CD1c-positive myeloid dendritic cell (primary cell): ENCODE measurements around the gene RAMP3.
"Not testable (repeated sequence)": the region's sequence is repeated elsewhere in the genome, so short reads cannot be mapped to it uniquely, and the experiment has no call there.

ENCODE experiments used
- DNase-seq: peaks from one replicate; pipeline ENCODE4 v3.0.0-alpha.2; 2016; ENCODE audit errors: extremely low spot score

The RAMP3 gene

DNA sequence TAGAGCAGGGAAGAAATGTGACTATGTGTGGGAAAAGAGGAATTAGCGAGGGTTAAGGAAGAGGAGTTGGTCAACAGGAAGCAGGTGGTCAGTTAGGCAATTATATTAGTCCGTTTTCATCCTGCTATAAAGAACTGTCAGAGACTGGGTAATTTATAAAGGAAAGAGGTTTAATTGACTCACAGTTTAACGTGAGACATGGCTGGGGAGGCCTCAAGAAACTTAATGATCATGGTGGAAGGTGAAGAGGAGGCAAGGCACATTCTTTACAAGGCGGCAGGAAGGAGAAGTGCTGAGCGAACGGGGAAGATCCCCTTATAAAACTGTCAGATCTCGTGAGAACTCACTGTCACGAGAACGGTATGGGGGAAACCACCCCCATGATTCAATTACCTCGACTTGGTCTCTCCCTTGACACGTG lies 35.0 kb downstream of the RAMP3 start:
- DNase-seq, result peak; percentile 50

DNA sequence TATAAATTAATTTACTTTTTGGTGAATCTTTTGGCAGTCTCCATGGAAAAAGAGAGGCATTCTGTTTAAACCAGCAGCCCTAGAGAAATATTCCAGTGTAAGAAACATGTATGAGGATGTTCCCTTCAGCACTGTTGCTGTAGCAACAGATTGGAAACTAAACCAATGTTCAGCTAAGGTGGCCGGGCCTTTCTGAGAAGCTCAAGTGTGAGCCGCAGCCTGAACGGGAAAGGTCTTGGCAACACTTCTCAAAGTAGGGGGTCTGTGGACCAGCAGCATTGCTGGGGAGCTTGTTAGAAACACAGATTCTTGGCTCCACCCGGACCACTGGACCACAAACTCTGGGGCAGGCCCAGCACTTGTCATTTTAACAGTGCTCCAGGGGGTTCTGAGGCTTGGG lies 36.2 kb downstream of the RAMP3 start:
- no peak for DNase-seq

GRCh38 chr7:45196374-45196773 lies 38.8 kb downstream of the RAMP3 start:
- peak; percentile 6 for DNase-seq

DNA sequence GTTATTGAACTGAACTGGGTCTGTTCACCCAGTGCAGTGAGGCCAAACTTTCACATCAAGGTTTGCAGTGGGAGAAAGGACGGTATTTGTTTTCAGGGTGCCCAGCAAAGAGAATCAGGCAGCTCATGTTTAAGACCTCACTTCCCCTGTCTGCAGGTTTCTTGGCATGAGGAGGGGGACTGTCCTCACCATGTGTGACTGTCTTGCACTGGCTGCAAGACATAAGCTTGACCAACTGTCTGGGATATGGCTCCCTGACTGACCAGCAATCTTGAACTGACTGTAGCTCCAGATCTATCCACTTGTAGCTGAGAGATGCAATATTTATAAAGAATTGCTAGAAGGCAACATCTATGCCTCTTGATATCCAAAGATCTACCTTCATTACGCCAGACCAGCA lies 39.9 kb downstream of the RAMP3 start:
- DNase-seq, result no peak

GRCh38 chr7:45198986-45199385 lies 41.4 kb downstream of the RAMP3 start:
- no peak for DNase-seq

- DNase-seq, result no peak
Measured at GRCh38 chr7:45199506-45199905, 41.9 kb downstream of the RAMP3 start.

DNA sequence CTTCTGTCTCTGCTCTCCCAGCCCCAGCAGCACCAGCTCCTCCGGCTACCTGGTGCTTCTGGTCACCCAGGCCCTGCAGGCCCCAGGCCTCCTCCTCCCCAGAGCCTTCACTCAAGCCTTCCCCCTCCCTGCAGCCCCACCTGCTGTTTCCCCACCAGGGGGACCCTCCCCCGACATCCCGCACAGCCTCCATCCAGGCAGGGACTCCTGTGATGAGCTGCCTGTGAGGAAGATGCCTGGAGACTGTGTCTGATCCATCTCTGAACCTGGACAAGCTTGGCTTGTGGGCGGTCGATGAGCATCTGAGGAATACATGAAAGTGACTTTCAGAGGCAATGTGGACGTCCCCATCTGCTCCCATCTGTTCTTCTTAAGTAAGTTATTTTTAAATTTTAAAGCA lies 45.0 kb downstream of the RAMP3 start:
- DNase-seq, result no peak

DNA sequence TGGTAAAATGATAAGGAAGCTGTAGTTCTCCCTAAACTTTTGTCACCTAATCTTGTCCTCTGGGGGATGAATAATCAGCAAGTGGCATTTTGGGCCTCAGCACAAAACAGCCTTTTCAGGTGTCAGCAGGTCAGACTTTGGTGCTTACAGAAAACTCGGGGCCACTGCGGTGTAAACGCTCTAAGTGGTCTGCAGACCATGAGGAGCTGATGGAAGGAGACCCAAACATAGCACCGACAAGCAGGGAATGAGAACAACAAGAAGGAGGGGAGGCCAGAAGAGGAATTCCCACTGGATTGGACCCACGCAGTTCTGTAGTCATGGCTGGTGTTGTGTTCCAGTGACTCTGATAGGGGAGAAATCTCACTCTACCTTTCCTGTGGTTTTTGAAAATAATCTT lies 45.4 kb downstream of the RAMP3 start:
- DNase-seq, result no peak

DNA sequence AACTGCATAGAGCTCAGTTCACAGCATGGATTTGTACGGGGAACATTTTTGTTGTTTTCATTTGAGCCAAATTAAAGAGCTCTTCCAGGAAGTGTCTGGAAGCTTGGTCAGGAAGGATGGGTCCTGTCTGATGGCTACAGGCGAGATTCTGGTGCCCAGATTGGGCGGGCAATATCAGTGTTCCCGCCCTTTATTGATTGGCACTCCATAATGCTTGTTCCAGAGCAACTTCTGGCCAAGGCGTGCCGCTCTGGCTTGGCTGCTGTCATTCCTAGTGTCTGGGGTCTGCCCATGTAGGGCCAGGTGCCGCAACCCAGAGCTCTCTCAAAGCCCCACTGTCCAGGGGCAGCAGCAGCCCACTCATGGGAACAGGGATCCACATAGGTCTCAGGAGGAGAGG lies 45.9 kb downstream of the RAMP3 start:
- no peak for DNase-seq

DNA sequence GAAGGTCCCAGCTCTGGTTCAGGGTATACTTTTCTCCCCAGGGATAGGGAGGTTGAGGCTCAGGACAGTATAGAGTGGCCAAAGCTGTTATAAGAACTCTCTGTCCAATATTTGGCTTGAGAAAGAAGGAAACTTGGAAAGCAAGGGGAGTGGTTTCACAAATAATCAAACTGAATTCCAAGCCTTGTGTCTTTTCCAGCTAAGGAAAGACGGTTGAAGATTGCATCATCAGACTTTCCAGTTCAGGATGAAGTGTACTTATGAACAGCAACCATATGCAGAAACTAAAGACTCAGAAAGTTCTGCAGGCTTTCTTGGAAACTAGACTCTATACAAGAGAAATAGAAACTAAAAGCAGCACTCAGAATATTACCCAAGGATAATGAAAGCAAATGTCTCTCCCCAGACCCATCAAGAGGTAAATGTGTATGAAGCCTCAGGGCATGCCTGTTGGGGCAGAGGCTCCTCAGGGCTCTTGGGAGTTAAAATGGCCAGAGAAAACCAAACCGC lies 46.4 kb downstream of the RAMP3 start:
- DNase-seq, result no peak

- DNase-seq, result not testable (repeated sequence)
Measured at GRCh38 chr7:45206266-45206665, 48.7 kb downstream of the RAMP3 start.

DNA sequence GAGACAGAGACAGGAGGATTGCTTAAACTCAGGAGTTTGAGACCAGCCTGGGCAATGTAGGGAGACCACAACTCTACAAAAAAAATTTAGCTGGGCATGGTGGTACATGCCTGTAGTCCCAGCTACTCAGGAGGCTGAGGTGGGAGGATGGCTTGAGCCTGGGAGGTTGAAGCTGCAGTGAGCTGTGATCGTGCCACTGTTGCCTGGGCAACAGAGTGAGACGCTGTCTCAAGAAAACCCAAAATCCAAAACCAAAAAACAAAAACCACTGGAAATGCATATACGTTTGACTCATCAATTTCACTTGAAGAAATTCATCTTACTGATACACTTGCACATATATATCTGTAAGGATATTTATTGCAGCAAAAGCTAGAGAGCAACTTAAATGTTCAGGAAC lies 52.3 kb downstream of the RAMP3 start:
- DNase-seq, result not testable (repeated sequence)

DNA sequence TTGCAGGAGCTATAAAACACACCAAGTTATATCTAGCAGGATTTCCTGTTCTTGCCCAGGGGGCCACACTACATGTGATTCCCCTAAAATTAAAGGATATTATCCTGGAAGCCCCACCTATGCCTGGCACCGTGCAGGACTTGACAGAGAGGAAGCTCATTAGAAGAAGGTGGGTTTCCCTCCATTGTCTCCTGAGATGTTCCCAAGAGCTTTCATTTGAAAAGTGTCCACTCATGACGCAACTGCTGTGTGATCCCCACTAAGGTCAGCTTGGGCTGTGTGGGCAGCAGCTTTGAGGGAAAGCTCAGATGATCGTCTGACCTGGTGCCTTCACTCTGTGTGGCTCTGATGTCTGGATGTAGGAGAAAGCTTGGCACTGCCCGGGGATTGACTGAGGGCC lies 53.5 kb downstream of the RAMP3 start:
- no peak for DNase-seq

- no peak for DNase-seq
Measured at GRCh38 chr7:45211958-45212357, 54.4 kb downstream of the RAMP3 start.

GRCh38 chr7:45212606-45213005 lies 55.0 kb downstream of the RAMP3 start:
- no peak for DNase-seq

DNA sequence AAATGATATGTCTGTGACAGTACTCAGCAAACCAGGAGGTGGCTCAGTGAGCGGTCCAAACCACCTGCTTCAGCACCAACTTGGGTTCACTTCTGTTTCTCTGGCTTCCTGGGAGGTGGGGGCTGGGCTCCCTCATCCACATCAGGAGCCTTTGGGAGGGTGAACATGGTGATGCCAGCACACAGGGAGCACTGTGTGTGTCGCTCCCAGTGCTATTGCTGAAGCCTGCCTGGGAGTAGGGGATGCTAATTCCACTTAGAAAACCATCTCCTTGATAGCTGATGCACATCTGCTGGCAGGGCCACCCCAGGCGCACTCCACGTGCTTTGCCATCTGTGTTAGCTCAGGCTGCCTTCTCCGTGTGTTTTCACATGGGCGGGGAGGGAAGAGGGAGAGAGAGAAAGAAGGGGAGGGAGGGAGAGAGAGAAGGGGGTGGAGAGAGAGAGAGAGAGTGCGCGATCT lies 58.0 kb downstream of the RAMP3 start:
- DNase-seq, result no peak

- no peak for DNase-seq
Measured at GRCh38 chr7:45216181-45216580, 58.6 kb downstream of the RAMP3 start.

DNA sequence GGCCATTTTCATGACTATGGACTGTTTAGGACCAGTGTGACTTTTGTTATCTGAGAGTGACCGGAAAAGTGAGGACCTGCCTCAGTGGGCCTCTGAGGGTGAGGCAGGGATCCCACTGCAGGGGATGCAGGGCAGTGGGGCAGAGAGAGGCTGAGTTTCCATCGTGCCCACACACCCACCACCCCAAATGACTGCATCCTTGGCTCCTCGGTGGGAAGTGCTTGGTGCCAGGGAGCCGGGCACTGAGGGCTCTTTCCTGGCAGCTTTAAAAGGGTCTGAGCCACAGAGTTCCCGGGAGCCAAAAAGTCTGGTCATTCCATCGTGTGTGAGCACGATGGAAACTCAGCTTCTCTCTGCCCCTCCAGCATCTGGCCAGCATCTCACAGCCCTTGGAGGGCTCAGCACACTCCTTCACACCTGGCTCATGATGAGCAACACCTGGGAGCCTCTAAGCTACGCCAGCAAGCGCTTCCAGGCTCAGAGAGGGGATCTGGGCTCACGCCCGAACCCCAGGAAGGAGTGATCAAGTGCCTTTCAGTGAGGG lies 59.1 kb downstream of the RAMP3 start:
- no peak for DNase-seq

DNA sequence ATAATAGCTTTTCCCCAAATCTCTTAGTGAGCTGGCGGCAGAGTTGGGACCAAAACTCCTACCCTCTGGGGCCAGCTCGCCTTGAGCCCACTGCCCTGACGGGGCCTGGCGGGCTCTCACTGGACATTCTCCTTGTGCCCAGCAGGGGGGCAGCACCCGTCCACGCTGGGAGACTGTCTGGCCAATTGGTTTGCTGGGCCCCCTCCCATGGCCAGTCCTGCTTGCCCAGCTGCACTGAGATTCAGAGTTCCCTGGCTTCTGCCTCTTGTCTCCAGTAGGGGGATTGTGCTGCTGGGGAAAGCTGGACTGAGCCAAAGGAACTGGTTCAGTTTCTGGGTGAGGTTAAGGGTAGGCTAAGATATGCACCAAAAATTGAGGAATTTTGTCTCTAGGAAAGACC lies 59.8 kb downstream of the RAMP3 start:
- no peak for DNase-seq

DNA sequence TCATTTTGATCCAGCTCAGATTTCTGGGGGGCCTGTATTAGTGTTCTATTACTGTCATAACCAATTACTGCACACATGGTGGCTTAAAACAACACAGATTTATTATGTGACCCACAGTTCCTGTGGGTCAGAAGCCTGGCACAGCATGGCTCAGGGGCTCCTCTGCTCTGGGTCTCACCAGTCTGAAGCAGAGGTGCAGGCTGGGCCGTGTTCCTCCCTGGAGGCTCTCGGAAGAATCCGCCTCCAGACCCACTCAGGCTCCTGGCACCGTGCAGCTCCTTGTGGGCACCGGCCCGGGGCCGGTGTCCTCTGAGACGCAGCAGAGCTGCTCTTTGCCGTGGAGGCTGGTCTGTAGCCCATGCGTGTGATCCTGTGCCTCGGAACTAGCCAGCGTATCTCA lies 61.5 kb downstream of the RAMP3 start:
- no peak for DNase-seq

GRCh38 chr7:45219801-45220435 lies 62.3 kb downstream of the RAMP3 start:
- no peak for DNase-seq

GRCh38 chr7:45220846-45221618 lies 63.4 kb downstream of the RAMP3 start:
- DNase-seq, result no peak
